Neural cell (in vitro differentiated cells): ENCODE data around the gene GMDS. TPM values are rescaled to one million over a fixed set of nuclear protein-coding genes. Genes with fewer than 3 reads are reported as not detected.

Experiments used
- H2AFZ ChIP-seq: fragments of 200-600, 300-800 bp; sonication (generic), shearing (Covaris generic); 2 replicates; pipeline ENCODE4 v1.6.0; 2014; ENCODE audit warnings: low read depth, mild to moderate bottlenecking, antibody characterized with exemption, low read length, moderate library complexity
- H3F3A ChIP-seq: fragments of 200-600 bp; shearing (Covaris generic); 2 replicates; pipeline ENCODE4 v1.6.1; 2016; ENCODE audit warnings: mild to moderate bottlenecking, moderate library complexity, mixed read lengths, antibody characterized with exemption, low read length; ENCODE audit not compliant: insufficient read depth, poor library complexity, severe bottlenecking
- H3K27ac ChIP-seq: fragments of 200-600, 300-800 bp; sonication (generic), shearing (Covaris generic); 2 replicates; pipeline ENCODE4 v1.5.1; 2014; ENCODE audit warnings: mild to moderate bottlenecking, low read length, moderate library complexity
- H3K27me3 ChIP-seq: fragments of 300-800, 200-600 bp; sonication (generic), shearing (Covaris generic); 2 replicates; pipeline ENCODE4 v1.6.0; 2014; ENCODE audit warnings: mild to moderate bottlenecking, low read depth, low read length, moderate library complexity; ENCODE audit not compliant: insufficient read depth
- H3K36me3 ChIP-seq: fragments of 300-800, 200-600 bp; sonication (generic), shearing (Covaris generic); 2 replicates; pipeline ENCODE4 v1.5.1; 2014; ENCODE audit warnings: mild to moderate bottlenecking, antibody characterized with exemption, low read length, moderate library complexity; ENCODE audit not compliant: insufficient read depth
- H3K4me2 ChIP-seq: fragments of 300-800, 200-600 bp; sonication (generic), shearing (Covaris generic); 2 replicates; pipeline ENCODE4 v1.6.0; 2014; ENCODE audit warnings: mild to moderate bottlenecking, low read length
- H3K4me3 ChIP-seq: fragments of 300-800, 200-600 bp; sonication (generic), shearing (Covaris generic); 2 replicates; pipeline ENCODE4 v1.5.1; 2014; ENCODE audit warnings: mild to moderate bottlenecking, low read length, moderate library complexity
- H3K79me2 ChIP-seq: fragments of 200-600 bp; shearing (Covaris generic); replicated peaks from 2 replicates; pipeline ENCODE4 v1.6.0; 2014; ENCODE audit warnings: mild to moderate bottlenecking, low read length, moderate library complexity; ENCODE audit not compliant: insufficient read depth
- H3K9ac ChIP-seq: fragments of 300-800, 200-600 bp; sonication (generic), shearing (Covaris generic); 2 replicates; pipeline ENCODE4 v1.6.1; 2016; ENCODE audit warnings: mild to moderate bottlenecking, low read length, mixed read lengths
- H3K9me2 ChIP-seq: fragments of 200-600 bp; shearing (Covaris generic); 2 replicates; pipeline ENCODE4 v1.6.1; 2016; ENCODE audit warnings: mild to moderate bottlenecking, low read length, mixed read lengths; ENCODE audit not compliant: insufficient read depth
- H3K9me3 ChIP-seq: fragments of 200-600, 300-800 bp; sonication (generic), shearing (Covaris generic); 2 replicates; pipeline ENCODE4 v1.6.1; 2016; ENCODE audit warnings: mild to moderate bottlenecking, mixed run types, low read length, moderate library complexity, mixed read lengths
- H4K20me1 ChIP-seq: fragments of 200-600 bp; shearing (Covaris generic); 2 replicates; pipeline ENCODE4 v1.6.1; 2016; ENCODE audit warnings: mild to moderate bottlenecking, mixed run types; ENCODE audit not compliant: insufficient read depth
- EP300 ChIP-seq: fragments of 450-650 bp; conservative IDR thresholded peaks from 2 replicates; pipeline ENCODE4 v1.6.1; 2014; ENCODE audit warnings: antibody characterized with exemption, mild to moderate bottlenecking, moderate library complexity; ENCODE audit not compliant: poor library complexity, severe bottlenecking
- EZH2 ChIP-seq: fragments of 200-600, 300-800 bp; shearing (Covaris generic), sonication (generic); IDR thresholded peaks from 2 replicates; pipeline ENCODE4 v1.6.1; 2014; ENCODE audit warnings: antibody characterized with exemption, low read length, borderline replicate concordance, mild to moderate bottlenecking; ENCODE audit not compliant: insufficient read depth, poor library complexity, severe bottlenecking
- MXI1 ChIP-seq: fragments of 450-650 bp; conservative IDR thresholded peaks from 2 replicates; pipeline ENCODE4 v1.6.1; 2014; ENCODE audit warnings: antibody characterized with exemption, mild to moderate bottlenecking; ENCODE audit not compliant: poor library complexity, severe bottlenecking
- POLR2AphosphoS5 ChIP-seq: IDR thresholded peaks from 2 replicates; pipeline ENCODE4 v1.6.1; 2012
- RAD21 ChIP-seq: fragments of 450-650 bp; conservative IDR thresholded peaks from 2 replicates; pipeline ENCODE4 v1.6.1; 2014; ENCODE audit warnings: antibody characterized with exemption, mild to moderate bottlenecking, moderate library complexity
- SMC3 ChIP-seq: fragments of 450-650 bp; conservative IDR thresholded peaks from 2 replicates; pipeline ENCODE4 v1.6.1; 2014; ENCODE audit warnings: antibody characterized with exemption, mild to moderate bottlenecking, moderate library complexity; ENCODE audit not compliant: poor library complexity
- TAF1 ChIP-seq: IDR thresholded peaks from 2 replicates; pipeline ENCODE4 v1.6.1; 2012; ENCODE audit warnings: low read depth
- polyA plus RNA-seq: library from polyadenylated mRNA; depleted of rRNA; stranded (reverse); fragments of >200 nt; gene quantifications from 2 replicates; pipeline ENCODE4 v1.2.3, GENCODE V29; 2014
- TF ChIP-seq, protein P1 (sequence below): IDR thresholded peaks from 2 replicates; pipeline ENCODE4 v1.6.1; 2012; ENCODE audit warnings: borderline replicate concordance
- TF ChIP-seq, protein P2 (sequence below): fragments of 450-650 bp; IDR thresholded peaks from 2 replicates; pipeline ENCODE4 v1.5.1; 2014; ENCODE audit warnings: antibody characterized with exemption, mild to moderate bottlenecking, moderate library complexity; ENCODE audit not compliant: poor library complexity, severe bottlenecking

Gene GMDS
- polyA plus RNA-seq, 1 donor from 2014 or later = 11.4 TPM

DNA sequence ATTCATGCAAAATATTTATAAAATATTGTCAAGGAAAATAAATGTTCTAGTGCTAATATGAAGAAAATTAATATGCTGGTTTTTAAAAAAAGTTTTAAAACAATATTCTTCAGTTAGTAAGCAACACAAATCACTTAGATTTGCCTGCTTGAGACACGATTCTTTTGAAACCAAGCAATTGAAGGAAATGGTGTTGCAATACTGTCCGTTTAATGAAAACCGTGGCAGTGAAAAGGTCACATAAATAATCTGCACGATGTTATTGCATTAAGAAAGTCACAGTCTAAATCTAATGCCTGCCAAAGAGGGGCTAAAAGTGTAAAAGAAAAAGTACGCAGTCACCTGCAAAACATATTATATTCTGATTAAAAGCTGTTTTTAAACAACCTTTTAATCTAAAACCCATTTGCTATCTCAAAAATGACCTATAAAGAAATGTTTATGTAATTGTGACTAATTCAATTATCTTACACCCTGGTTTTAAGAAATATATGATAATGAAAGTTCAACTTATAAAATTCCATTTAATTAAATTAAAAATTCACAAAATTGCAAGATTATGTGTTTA, 143.0 kb downstream of the GMDS start:
- no peaks in the 10 kb centered on the region for H3K79me2 ChIP-seq
- H3F3A ChIP-seq = no peaks in the 10 kb centered on the region
- H3K27me3 ChIP-seq = no peaks in the 10 kb centered on the region
- no peak overlapping the region for H3K4me2 ChIP-seq
- H2AFZ ChIP-seq = no peak overlapping the region
- no peak overlapping the region for H3K4me3 ChIP-seq
- no peak overlapping the region for H3K9ac ChIP-seq
- H3K27ac ChIP-seq = no peak overlapping the region
- no peaks in the 10 kb centered on the region for H3K36me3 ChIP-seq
- no peaks in the 10 kb centered on the region for H4K20me1 ChIP-seq
- no peaks in the 10 kb centered on the region for H3K9me2 ChIP-seq
- H3K9me3 ChIP-seq = no peaks in the 10 kb centered on the region
- TF ChIP-seq EP300 (no peak), RAD21 (no peak), MXI1 (no peak), POLR2AphosphoS5 (no peak), EZH2 (no peak), SMC3 (no peak)
- TF ChIP-seq, protein P1, sequence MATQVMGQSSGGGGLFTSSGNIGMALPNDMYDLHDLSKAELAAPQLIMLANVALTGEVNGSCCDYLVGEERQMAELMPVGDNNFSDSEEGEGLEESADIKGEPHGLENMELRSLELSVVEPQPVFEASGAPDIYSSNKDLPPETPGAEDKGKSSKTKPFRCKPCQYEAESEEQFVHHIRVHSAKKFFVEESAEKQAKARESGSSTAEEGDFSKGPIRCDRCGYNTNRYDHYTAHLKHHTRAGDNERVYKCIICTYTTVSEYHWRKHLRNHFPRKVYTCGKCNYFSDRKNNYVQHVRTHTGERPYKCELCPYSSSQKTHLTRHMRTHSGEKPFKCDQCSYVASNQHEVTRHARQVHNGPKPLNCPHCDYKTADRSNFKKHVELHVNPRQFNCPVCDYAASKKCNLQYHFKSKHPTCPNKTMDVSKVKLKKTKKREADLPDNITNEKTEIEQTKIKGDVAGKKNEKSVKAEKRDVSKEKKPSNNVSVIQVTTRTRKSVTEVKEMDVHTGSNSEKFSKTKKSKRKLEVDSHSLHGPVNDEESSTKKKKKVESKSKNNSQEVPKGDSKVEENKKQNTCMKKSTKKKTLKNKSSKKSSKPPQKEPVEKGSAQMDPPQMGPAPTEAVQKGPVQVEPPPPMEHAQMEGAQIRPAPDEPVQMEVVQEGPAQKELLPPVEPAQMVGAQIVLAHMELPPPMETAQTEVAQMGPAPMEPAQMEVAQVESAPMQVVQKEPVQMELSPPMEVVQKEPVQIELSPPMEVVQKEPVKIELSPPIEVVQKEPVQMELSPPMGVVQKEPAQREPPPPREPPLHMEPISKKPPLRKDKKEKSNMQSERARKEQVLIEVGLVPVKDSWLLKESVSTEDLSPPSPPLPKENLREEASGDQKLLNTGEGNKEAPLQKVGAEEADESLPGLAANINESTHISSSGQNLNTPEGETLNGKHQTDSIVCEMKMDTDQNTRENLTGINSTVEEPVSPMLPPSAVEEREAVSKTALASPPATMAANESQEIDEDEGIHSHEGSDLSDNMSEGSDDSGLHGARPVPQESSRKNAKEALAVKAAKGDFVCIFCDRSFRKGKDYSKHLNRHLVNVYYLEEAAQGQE = no peak
- TF ChIP-seq, protein P2, sequence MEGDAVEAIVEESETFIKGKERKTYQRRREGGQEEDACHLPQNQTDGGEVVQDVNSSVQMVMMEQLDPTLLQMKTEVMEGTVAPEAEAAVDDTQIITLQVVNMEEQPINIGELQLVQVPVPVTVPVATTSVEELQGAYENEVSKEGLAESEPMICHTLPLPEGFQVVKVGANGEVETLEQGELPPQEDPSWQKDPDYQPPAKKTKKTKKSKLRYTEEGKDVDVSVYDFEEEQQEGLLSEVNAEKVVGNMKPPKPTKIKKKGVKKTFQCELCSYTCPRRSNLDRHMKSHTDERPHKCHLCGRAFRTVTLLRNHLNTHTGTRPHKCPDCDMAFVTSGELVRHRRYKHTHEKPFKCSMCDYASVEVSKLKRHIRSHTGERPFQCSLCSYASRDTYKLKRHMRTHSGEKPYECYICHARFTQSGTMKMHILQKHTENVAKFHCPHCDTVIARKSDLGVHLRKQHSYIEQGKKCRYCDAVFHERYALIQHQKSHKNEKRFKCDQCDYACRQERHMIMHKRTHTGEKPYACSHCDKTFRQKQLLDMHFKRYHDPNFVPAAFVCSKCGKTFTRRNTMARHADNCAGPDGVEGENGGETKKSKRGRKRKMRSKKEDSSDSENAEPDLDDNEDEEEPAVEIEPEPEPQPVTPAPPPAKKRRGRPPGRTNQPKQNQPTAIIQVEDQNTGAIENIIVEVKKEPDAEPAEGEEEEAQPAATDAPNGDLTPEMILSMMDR = no peak

DNA sequence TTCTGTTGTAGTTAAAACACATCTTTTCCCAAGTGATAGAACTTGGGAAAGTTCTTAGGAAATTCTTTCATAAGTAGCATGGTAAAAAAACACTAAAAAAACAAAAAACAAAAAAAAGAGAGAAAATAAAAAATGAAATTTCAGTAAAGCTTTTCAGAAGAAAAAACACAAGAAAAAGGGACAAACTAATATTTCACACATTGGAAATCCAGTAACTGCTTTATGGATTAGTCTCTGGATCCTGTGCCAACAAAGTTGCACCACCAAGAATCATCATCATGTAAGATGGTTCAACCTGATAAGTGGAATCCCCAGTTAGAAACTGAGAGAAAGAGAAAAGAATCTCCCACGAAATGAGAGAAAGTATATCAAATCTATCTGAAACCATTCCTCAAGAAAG, 144.2 kb downstream of the GMDS start:
- no peaks in the 10 kb centered on the region for H3K9me2 ChIP-seq
- H3K36me3 ChIP-seq = no peaks in the 10 kb centered on the region
- no peaks in the 10 kb centered on the region for H3K27me3 ChIP-seq
- H3K4me3 ChIP-seq = no peak overlapping the region
- H3K4me2 ChIP-seq = no peak overlapping the region
- no peaks in the 10 kb centered on the region for H3F3A ChIP-seq
- H3K9ac ChIP-seq = no peak overlapping the region
- H2AFZ ChIP-seq = no peak overlapping the region
- H3K9me3 ChIP-seq = no peaks in the 10 kb centered on the region
- H3K27ac ChIP-seq = no peak overlapping the region
- no peaks in the 10 kb centered on the region for H4K20me1 ChIP-seq
- no peaks in the 10 kb centered on the region for H3K79me2 ChIP-seq
- no peak for TF ChIP-seq RAD21

- TF ChIP-seq EP300 (no peak), POLR2AphosphoS5 (no peak), TAF1 (no peak), MXI1 (no peak), SMC3 (no peak)
- H3K9ac ChIP-seq = no peak overlapping the region
- no peaks in the 10 kb centered on the region for H3K9me2 ChIP-seq
- H3K4me2 ChIP-seq = no peak overlapping the region
- no peak overlapping the region for H2AFZ ChIP-seq
- no peaks in the 10 kb centered on the region for H3K27me3 ChIP-seq
- no peaks in the 10 kb centered on the region for H4K20me1 ChIP-seq
- no peak overlapping the region for H3K27ac ChIP-seq
- no peaks in the 10 kb centered on the region for H3K36me3 ChIP-seq
- H3K79me2 ChIP-seq = no peaks in the 10 kb centered on the region
- no peaks in the 10 kb centered on the region for H3F3A ChIP-seq
- H3K9me3 ChIP-seq = no peaks in the 10 kb centered on the region
- H3K4me3 ChIP-seq = no peak overlapping the region
Measured at GRCh38 chr6:2099870-2100269, 145.5 kb downstream of the GMDS start.
